A549 (cell line): ENCODE measurements around the gene PCDH9.

Experiments
- BHLHE40 ChIP-seq: IDR thresholded peaks from 2 replicates; pipeline ENCODE4 v1.6.1; 2012; ENCODE audit warnings: low read depth, low read length, inconsistent platforms
- CEBPB ChIP-seq, 2 experiments: fragments of >200 bp in 1 of 2; sonication (Bioruptor Twin) in 1 of 2; formaldehyde crosslinking in 1 of 2; IDR thresholded peaks; 2 replicates each; pipeline ENCODE4 v1.6.1; 2012 to 2016
- CHD2 ChIP-seq: fragments of 150-350 bp; IDR thresholded peaks from 2 replicates; pipeline ENCODE4 v1.6.1; 2014; ENCODE audit warnings: low read length; ENCODE audit not compliant: partially characterized antibody
- EP300 ChIP-seq, 2 experiments: fragments of >200 bp; sonication (Bioruptor Twin); formaldehyde crosslinking; IDR thresholded peaks; 2 replicates in 1 of 2; 3 replicates in 1 of 2; pipeline ENCODE4 v1.6.1; 2016 to 2017
- HDAC2 ChIP-seq: fragments of 200-600 bp; sonication (generic); IDR thresholded peaks from 2 replicates; pipeline ENCODE4 v1.6.1; 2016
- JUN ChIP-seq, 2 experiments: fragments of >200 bp; sonication (Bioruptor Twin); formaldehyde crosslinking; IDR thresholded peaks; 2 replicates in 1 of 2; 3 replicates in 1 of 2; pipeline ENCODE4 v1.6.1; 2016 to 2017
- KDM5A ChIP-seq: fragments of 200-600 bp; sonication (generic); IDR thresholded peaks from 2 replicates; pipeline ENCODE4 v1.6.1; 2016; ENCODE audit warnings: antibody characterized with exemption, mild to moderate bottlenecking
- MAFK ChIP-seq: fragments of 450-650 bp; IDR thresholded peaks from 2 replicates; pipeline ENCODE4 v1.6.1; 2014; ENCODE audit not compliant: partially characterized antibody
- POLR2A ChIP-seq: IDR thresholded peaks from 2 replicates; pipeline ENCODE4 v1.6.1; 2012; ENCODE audit warnings: mild to moderate bottlenecking, low read length
- TF ChIP-seq, protein P1 (sequence below): fragments of >200 bp; sonication (Bioruptor Twin); formaldehyde crosslinking; IDR thresholded peaks from 3 replicates; pipeline ENCODE4 v1.5.1; 2016

DNA sequence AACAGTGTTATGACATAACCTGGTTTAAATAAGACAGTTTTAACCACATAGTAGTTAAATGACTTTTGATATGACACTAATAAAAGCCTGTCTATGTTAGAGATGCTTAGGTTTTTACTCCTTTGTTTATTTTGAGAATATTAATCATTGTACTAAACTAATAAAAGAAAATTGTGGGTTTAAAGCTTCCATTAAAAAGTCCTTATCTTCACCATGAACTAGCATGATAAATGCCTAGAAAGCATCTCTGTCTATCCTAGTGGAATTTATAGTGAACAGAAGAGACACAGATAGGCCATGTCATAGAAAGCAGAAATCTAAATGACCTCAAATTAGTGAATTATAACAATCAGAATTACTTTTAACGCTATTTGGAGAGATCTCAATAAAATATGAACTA lies 255.2 kb downstream of the PCDH9 start:
- TF ChIP-seq MAFK (no peak), HDAC2 (no peak), BHLHE40 (no peak), KDM5A (no peak), POLR2A (no peak), CEBPB (IDR thresholded peaks at IDR 0.05) (no peak), CHD2 (no peak), JUN (IDR thresholded peaks at IDR 0.05) (no peak), EP300 (IDR thresholded peaks at IDR 0.05) (no peak)
- TF ChIP-seq, protein P1, sequence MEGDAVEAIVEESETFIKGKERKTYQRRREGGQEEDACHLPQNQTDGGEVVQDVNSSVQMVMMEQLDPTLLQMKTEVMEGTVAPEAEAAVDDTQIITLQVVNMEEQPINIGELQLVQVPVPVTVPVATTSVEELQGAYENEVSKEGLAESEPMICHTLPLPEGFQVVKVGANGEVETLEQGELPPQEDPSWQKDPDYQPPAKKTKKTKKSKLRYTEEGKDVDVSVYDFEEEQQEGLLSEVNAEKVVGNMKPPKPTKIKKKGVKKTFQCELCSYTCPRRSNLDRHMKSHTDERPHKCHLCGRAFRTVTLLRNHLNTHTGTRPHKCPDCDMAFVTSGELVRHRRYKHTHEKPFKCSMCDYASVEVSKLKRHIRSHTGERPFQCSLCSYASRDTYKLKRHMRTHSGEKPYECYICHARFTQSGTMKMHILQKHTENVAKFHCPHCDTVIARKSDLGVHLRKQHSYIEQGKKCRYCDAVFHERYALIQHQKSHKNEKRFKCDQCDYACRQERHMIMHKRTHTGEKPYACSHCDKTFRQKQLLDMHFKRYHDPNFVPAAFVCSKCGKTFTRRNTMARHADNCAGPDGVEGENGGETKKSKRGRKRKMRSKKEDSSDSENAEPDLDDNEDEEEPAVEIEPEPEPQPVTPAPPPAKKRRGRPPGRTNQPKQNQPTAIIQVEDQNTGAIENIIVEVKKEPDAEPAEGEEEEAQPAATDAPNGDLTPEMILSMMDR = no peak
